GM15510 (cell line): ENCODE data around the gene SLCO2B1.

Experiments used
- POLR2A ChIP-seq: IDR thresholded peaks from 3 replicates; pipeline ENCODE4 v1.6.1; 2011; ENCODE audit warnings: borderline replicate concordance; ENCODE audit not compliant: insufficient read length; ENCODE audit errors: extremely low read depth

The SLCO2B1 gene

DNA sequence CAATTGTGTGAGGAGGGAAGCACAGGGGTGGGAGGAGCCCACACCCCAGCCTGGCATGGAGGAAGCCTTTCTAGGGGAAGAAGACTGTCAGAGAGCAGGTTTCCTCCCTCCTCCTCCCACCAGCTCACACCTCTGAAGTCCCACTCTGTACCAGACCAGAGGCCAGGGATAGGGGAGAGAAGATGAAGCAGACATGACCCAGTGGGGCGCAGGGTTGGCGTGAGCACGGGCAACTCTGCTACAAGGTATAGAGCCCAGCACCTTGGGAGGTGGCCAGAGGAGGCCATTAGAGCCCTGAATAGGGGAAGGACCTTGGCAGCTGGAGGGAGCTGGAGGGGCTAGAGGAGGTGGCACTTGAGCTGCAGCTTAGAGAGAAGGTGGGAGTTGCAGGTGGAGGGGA is 15.9 kb downstream of the SLCO2B1 start:
- no peak for TF ChIP-seq POLR2A

DNA sequence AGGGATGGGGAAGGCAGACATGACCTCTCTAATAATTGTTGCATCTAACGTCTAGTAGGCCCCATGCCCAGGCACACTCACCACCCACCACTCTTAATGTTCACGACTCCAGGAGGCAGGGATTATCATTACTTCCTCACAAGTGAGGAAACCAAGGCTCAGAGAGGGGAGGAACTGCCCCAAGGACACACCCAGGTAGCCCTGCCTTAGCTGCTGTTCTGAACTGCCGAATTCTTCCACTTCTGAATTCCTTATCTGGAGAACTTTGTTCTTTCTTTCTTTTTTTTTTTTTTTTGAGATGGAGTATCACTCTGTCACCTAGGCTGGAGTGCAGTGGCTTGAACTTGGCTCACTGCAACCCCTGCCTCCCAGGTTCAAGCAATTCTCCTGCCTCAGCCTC is 16.7 kb downstream of the SLCO2B1 start:
- TF ChIP-seq POLR2A, result no peak

DNA sequence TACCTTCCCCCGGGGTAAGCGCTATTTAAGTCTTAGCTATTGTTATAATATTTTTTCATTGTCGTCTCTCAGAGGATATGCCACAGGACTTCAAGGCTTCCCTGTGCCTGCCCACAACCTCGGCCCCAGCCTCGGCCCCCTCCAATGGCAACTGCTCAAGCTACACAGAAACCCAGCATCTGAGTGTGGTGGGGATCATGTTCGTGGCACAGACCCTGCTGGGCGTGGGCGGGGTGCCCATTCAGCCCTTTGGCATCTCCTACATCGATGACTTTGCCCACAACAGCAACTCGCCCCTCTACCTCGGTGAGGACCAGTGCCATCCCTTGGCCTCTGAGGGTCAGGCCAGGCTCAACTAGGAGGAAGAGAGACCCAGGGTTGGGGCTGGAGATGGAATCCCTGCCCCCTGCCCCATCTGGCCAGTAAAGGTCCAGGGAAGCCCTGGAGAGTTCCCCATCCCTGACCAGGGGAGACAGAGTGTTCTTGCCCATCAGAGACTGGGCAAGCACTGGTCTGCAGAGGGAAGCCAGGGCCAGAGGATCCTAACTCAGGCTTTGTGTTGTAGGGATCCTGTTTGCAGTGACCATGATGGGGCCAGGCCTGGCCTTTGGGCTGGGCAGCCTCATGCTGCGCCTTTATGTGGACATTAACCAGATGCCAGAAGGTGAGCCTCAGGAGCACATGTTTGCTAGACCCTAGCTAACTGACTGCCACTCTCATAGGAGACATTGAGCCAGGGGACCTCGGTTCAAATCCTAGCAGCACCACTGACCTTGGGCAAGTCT is 18.4 kb downstream of the SLCO2B1 start:
- no peak for TF ChIP-seq POLR2A

DNA sequence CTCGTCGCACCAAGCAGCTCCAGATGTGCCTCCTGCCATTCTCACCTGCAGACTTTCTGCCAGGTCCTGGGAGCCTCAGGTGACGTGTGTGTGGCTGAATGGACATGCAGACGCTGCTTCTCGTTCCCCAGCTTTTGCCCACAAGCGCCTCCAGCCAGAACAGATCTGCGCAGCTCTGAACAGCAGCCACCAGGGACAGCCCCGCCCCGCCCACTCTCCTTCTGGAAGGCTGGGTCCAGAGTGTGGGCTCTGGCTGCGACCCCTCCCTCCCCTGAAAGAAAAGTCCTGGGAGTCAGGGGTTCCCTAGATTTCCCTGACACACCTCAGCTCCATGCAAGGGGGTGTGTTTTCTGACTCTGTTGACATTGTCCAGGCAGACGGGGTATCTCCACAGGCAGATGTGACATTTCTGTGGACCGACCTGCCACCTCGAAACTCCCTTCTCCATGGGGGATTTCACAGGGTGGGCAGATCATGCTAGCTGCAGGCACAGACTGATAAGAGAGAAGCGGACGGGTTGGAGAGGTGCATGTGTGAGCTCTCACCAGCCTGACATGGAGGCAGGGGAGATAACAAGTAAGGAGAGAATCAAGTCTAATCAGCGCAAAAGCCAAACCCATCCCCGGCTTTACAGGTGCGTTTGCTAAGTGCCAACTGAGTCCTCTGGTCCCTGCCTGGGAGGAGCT is 19.8 kb downstream of the SLCO2B1 start:
- TF ChIP-seq POLR2A, result no peak

DNA sequence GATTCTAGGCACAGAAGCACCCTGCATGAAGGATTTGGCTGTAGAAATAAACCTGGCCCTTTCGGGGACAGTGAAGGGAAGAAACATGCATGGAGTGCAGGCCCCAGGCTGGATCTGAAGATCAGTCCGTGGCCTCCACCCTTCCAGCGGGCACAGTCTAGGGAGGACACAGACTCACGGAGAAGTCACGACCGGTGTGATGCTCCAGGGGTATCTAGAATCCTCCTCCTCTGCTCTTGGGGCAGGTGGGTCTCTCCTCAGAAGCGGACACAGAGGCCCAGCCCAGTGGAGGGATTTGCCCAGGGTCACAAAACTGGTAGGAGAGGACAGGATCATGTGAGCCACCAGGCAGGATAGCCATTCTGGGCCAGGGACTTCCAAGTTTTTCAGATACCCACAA is 22.4 kb downstream of the SLCO2B1 start:
- no peak for TF ChIP-seq POLR2A

DNA sequence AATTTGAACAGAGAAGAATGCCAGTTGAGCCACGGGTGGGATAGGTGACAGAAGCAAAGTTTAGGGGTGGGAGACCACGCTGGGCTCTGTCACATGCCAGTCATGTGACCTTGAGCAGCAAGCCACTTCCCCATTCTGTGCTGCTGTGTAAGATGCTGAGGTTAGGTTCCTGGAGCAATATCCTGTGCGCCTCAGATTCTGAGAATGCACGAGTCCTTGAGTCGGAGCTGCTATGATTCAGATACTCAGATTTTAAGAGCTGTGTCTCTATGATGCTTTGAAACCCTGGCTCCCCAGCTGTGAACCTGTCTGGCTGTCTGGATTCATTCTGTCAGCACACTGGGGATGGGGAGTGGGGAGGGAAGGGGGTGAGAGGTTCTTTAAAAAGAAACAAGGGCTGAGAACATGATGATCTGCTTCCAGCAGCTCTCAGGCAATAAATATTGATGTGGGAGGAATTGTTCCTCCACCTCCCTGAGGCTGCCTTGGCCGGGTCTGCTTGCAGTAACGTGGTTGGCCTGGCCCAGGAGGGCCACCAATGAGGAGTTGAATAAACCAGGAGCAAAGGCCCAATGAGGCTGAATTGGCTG is 24.0 kb downstream of the SLCO2B1 start:
- TF ChIP-seq POLR2A, result no peak

DNA sequence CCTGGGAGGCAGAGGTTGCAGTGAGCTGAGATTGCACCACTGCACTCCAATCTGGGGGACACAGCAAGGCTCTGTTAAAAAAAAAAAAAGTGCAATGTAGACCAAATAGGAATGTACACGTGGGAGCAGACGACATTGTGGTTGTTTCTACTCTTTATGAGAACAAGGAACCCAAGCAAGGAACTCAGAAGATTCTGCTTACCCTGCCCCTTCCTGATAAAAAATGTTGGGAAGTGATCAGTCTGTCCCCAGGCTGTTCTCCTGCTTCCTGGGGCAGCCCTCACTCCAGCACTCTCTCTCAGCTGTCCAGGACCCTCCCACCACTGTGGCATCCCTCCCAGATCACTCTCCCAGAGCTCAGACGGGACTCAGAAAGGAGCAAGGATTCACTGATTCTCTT is 31.8 kb downstream of the SLCO2B1 start:
- no peak for TF ChIP-seq POLR2A

DNA sequence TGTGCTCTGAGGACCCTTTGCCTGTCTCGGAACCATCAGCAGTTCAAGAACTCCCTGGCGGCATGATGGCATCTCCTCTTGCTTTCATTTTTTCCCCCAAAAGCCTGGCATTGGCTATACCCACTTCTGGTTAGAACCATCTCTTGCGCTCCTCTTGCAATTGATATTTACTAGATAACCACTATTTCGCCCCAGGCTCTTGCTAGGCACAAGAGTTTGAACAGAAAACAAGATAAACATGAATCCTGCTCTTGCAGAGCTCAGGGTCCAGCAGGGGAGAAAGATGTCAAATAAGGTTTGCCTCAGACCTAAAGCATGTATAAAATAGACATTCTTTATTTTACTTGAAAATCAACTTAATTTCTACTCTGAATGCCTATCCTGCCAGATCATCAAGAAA is 33.1 kb downstream of the SLCO2B1 start:
- TF ChIP-seq POLR2A, result no peak

DNA sequence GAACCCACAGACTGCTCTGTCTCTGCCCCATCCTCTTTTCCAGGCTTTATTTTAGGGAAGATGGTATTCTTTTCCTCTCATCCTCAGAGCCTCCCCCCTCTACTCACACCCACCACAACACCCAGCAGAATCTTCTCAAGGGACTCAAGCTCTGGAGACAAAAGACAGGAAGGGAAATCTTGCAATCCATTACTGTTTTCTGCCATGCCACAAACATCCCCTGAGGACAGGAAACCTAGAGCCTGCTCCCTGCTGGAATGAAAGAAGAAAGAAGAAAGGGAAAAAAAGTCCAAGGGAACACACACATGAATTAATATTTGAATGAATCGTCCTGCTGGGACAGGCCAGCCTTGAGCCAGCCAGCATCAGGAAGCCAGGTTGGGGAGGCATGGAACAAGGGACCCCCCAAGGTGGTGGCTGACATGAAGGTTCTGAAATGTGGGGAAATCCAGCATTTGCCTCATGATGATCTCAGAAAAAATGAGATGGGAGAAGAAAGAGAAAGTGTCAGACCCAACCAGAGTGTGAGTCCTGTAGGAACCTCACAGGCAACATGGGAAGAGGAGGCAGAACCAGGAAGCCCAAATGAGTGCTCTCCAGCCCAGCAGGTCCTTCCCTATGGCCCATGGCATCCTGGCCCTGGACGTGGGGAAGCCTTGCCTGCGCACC is 34.0 kb downstream of the SLCO2B1 start:
- no peak for TF ChIP-seq POLR2A

DNA sequence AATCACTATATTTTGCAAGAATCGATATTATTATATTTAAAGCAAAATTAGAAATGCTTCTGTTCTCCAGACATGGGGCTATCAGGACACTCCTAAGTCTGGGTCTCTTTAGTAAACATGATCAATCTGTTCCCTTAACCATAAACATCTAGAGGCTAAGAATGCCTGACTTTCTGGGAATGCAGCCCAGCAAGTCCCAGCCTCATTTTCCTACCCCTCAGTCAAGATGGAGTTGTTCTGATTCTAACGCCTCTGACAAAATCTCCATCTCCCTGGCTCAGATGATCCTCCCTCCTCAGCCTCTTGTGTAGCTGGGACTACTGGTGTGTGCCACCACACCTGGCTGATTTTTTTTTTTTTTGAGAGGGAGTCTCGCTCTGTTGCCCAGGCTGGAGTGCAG is 35.0 kb downstream of the SLCO2B1 start:
- no peak for TF ChIP-seq POLR2A

DNA sequence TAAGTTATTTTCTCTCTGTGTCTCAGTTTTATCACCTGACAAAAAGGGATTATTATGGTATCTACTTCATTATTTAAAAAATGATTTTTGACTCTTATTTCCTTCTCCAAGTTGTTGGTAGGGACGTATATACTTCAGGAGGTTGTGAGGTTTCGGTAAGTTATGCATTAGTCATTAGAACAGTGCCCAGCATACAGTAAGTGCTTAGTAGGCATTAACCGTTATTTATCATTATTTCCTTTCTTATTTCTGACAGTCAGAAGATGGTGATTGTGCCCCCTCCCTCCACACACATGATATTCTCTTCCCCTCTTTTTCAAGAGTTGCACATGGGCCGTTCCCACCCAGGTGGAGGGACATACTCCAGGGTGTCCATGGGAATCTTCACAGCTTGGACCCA is 36.1 kb downstream of the SLCO2B1 start:
- no peak for TF ChIP-seq POLR2A

DNA sequence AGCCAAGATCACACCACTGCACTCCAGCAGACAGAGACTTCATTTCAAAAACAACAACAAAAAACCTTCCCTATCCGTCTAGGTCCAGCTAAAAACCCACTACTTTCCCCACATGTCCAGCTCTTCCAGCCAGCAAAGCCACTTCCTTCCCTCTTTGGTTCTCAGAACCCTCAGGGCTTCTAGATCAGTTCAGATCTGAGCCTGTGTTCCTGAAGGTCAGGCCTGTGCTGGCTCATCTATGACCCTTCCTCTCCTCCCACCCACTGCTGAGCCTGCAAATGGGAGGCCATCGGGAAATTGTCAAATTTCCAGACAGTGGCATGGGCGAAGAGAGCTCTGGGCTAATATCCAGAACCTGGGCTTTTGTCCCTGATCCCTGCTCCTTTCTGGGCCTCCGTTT is 37.8 kb downstream of the SLCO2B1 start:
- TF ChIP-seq POLR2A, result no peak

DNA sequence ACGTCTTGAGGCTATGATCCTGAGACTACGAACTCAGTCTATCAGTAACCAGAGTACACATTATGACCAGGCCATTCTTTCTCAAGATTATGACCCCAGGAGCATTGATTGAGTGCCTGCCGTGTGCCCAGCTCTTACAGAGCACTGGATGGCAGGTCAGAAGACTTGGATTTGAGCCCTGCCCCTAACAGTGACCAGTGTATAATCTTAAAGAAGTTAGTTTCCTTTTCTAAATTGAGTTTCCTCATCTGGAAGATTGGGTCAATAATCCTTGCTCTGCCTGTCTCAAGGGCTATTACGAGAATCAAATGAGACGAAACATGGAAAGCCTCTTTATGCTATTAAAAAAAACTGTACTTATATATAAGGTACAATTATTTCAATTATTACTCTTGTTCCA is 38.2 kb downstream of the SLCO2B1 start:
- TF ChIP-seq POLR2A, result no peak

DNA sequence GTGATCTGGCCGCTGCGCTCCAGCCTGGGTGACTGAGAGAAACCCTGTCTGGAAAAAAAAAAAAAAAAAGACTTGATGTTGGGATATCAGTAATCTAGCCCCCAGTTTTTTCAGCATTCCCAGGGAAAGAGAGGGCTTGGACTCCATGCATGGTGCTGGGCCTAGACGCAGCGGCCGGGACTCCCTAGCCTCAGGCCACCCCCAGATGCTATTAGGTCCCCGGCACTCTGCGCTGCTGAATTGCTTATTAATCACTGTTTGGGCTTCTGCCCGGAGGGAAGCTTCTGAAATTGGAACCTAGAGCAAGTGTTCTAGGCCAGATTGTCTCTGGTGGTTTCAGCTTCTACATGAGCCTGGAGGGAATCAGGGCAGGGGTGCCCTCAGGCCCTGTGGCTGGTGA is 39.0 kb downstream of the SLCO2B1 start:
- no peak for TF ChIP-seq POLR2A

DNA sequence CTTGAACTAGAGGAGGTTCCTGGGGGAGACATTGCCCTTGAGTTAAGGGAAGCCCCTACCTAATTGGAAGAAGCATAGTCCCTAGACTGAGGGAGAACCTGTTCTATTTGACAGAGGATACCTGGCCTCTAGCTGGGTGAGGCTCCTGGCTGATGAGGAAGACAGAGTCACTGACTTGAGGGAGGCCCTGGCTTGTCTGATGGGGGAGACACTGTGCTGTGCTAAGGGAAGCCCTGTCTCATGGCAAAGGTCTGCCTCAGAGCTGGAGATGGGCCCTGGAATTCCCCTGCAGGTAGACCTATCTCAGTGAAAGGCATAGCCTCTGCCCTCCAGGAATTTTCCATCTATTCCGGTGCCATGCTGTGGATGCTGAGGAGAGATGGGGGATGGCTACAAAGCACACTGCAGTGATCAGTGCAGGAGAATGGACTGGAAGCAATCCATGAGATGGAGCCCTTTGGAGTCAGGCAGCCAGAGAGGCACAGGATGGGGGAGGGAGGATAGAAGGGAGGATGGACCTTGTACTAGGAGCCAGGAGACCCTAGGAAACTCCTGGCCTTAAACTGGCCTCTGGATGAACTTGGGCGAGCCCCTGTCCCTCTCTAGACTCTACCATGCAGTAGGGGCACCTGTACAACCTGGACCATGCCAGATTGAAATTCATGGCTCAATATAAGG is 39.9 kb downstream of the SLCO2B1 start:
- TF ChIP-seq POLR2A, result no peak
